Astrocyte of the hippocampus (primary cell): ENCODE results near the gene PCK2.

Experiments used
- DNase-seq: peaks from one replicate; pipeline ENCODE4 v3.0.0; 2011; ENCODE audit warnings: low read depth, low spot score

The PCK2 gene

GRCh38 chr14:24060984-24061913 is 32.9 kb upstream of the PCK2 start:
- no peak for DNase-seq

- no peak for DNase-seq
These were observed 31.7 kb upstream of the PCK2 start for GRCh38 chr14:24062216-24062980.

- no peak for DNase-seq
These were observed 30.8 kb upstream of the PCK2 start for GRCh38 chr14:24063263-24063836.

- no peak for DNase-seq
These were observed 29.9 kb upstream of the PCK2 start for GRCh38 chr14:24064091-24064795.

GRCh38 chr14:24064856-24065255 is 29.3 kb upstream of the PCK2 start:
- DNase-seq, result no peak

- no peak for DNase-seq
These were observed 28.7 kb upstream of the PCK2 start for GRCh38 chr14:24065408-24065807.

- DNase-seq, result no peak
These were observed 27.5 kb upstream of the PCK2 start for GRCh38 chr14:24066496-24067132.

- DNase-seq, result no peak
These were observed 26.7 kb upstream of the PCK2 start for GRCh38 chr14:24067133-24068082.

- no peak for DNase-seq
These were observed 25.2 kb upstream of the PCK2 start for GRCh38 chr14:24068711-24069410.

GRCh38 chr14:24069411-24069735 is 24.7 kb upstream of the PCK2 start:
- no peak for DNase-seq

- DNase-seq, result no peak
These were observed 23.6 kb upstream of the PCK2 start for GRCh38 chr14:24070285-24071143.

- no peak for DNase-seq
These were observed 22.9 kb upstream of the PCK2 start, which contains the start of gene CPNE6 for GRCh38 chr14:24071144-24071697. TSS of gene CPNE6 (plus strand) at chr14:24071562. CDS start at chr14:24072937, 1,375 bp downstream.

- no peak for DNase-seq
These were observed 22.2 kb upstream of the PCK2 start for GRCh38 chr14:24071836-24072430.

GRCh38 chr14:24072436-24072835 is 21.7 kb upstream of the PCK2 start:
- DNase-seq, result no peak

- DNase-seq, result no peak
These were observed 20.9 kb upstream of the PCK2 start for GRCh38 chr14:24072881-24073877.

GRCh38 chr14:24074625-24075484 is 19.3 kb upstream of the PCK2 start:
- no peak for DNase-seq
